Endothelial cell of umbilical vein (primary cell): ENCODE measurements around the gene IL18.

Experiments
- CTCF ChIP-seq, 2 donors: IDR thresholded peaks; 1 replicate in 1 of 2; 2 replicates in 1 of 2; pipeline ENCODE4 v1.5.1; 2011; ENCODE audit warnings: low read length in 2 of 2, mild to moderate bottlenecking in 2 of 2, moderate library complexity in 2 of 2, control low read depth in 1 of 2, inconsistent platforms in 1 of 2, low read depth in 1 of 2; ENCODE audit not compliant: insufficient read depth in 1 of 2; ENCODE audit errors: extremely low read depth in 1 of 2
- EZH2 ChIP-seq: IDR thresholded peaks from 2 replicates; pipeline ENCODE4 v1.6.1; 2012; ENCODE audit warnings: borderline replicate concordance, low read depth, mild to moderate bottlenecking, moderate library complexity, low read length, inconsistent platforms; ENCODE audit not compliant: severe bottlenecking
- FOS ChIP-seq: IDR thresholded peaks from 2 replicates; pipeline ENCODE4 v1.6.1; 2011; ENCODE audit warnings: mild to moderate bottlenecking, low read length, moderate library complexity, borderline replicate concordance; ENCODE audit not compliant: insufficient read depth
- JUN ChIP-seq: IDR thresholded peaks from 2 replicates; pipeline ENCODE4 v1.6.1; 2011; ENCODE audit warnings: borderline replicate concordance, low read depth; ENCODE audit not compliant: insufficient read length, insufficient read depth
- MAX ChIP-seq: IDR thresholded peaks from 2 replicates; pipeline ENCODE4 v1.6.1; 2011; ENCODE audit not compliant: insufficient read depth, insufficient read length
- POLR2A ChIP-seq: IDR thresholded peaks from 2 replicates; pipeline ENCODE4 v1.6.1; 2012; ENCODE audit warnings: low read depth, mild to moderate bottlenecking, control low read depth, low read length
- POLR2AphosphoS5 ChIP-seq: IDR thresholded peaks from 2 replicates; pipeline ENCODE4 v1.6.1; 2012; ENCODE audit warnings: low read depth, mild to moderate bottlenecking, control low read depth, low read length, moderate library complexity; ENCODE audit not compliant: insufficient read depth

- TF ChIP-seq CTCF (IDR thresholded peaks at IDR 0.05; ENCODE audit: extremely low read depth in 1 of 2, insufficient read depth in 1 of 2, low read depth in 1 of 2, low read length in 2 of 2) (no peak), POLR2A (no peak), POLR2AphosphoS5 (no peak), EZH2 (no peak), MAX (no peak), JUN (no peak), FOS (no peak)
These were observed 48.4 kb upstream of the IL18 start for GRCh38 chr11:112212290-112212689.
